ENCODE results near the gene ABCC6.
"Not testable (repeated sequence)": the region's sequence is repeated elsewhere in the genome, so short reads cannot be mapped to it uniquely, and the experiment has no call there.

- TF ChIP-seq CTCF (IDR thresholded peaks at IDR 0.05); POLR2AphosphoS5 (IDR thresholded peaks at IDR 0.05; ENCODE audit: low read depth, low read length); MAX (IDR thresholded peaks at IDR 0.05; ENCODE audit: low read depth); USF2 (IDR thresholded peaks at IDR 0.05; ENCODE audit: borderline replicate concordance, low read depth, low read length); PBX3 (IDR thresholded peaks at IDR 0.05): not testable (repeated sequence)
These were observed 13.8 kb upstream of the ABCC6 start for GRCh38 chr16:16237071-16237470.

All from SK-N-SH (cell line).